GM12864 (cell line): Measurements from ENCODE around the gene SLC16A3.

ENCODE experiments used
- DNase-seq: peaks from one replicate; pipeline ENCODE4 v3.0.0-alpha.2; 2011; ENCODE audit warnings: low read depth
- H3K4me3 ChIP-seq: 2 replicates; pipeline ENCODE4 v1.5.1; 2011; ENCODE audit warnings: mild to moderate bottlenecking, low read depth, low read length, control low read depth
- CTCF ChIP-seq: IDR thresholded peaks from 2 replicates; pipeline ENCODE4 v1.5.1; 2011; ENCODE audit warnings: low read depth, mild to moderate bottlenecking, moderate library complexity, low read length, control low read depth, inconsistent platforms; ENCODE audit errors: missing control alignments

Gene SLC16A3

GRCh38 chr17:82230609-82231311, 1.9 kb downstream of the SLC16A3 start:
- peak; percentile 51 for TF ChIP-seq CTCF
- peak overlapping the region; percentile 94 for H3K4me3 ChIP-seq
- no peak for DNase-seq

- DNase-seq, result no peak
- H3K4me3 ChIP-seq, result peak overlapping the region; percentile 94
- TF ChIP-seq CTCF, result no peak
These were observed 2.4 kb downstream of the SLC16A3 start for GRCh38 chr17:82231312-82231561.

- DNase-seq, result no peak
- peak overlapping the region; percentile 94 for H3K4me3 ChIP-seq
These were observed 2.9 kb downstream of the SLC16A3 start for GRCh38 chr17:82231562-82232321.

GRCh38 chr17:82232322-82232820, 3.5 kb downstream of the SLC16A3 start:
- TF ChIP-seq CTCF, result no peak
- no peak for DNase-seq
- peak overlapping the region; percentile 94 for H3K4me3 ChIP-seq

More at GRCh38 chr17:82231562-82232321, 2.9 kb downstream of the SLC16A3 start:
- TF ChIP-seq CTCF, result no peak

- no peak for TF ChIP-seq CTCF
- peak; percentile 50 for DNase-seq
- H3K4me3 ChIP-seq, result peak overlapping the region; percentile 22
These were observed 4.3 kb downstream of the SLC16A3 start for GRCh38 chr17:82232876-82233785.

GRCh38 chr17:82234211-82235055, 5.6 kb downstream of the SLC16A3 start:
- no peak for TF ChIP-seq CTCF
- DNase-seq, result no peak
- H3K4me3 ChIP-seq, result peak overlapping the region; percentile 26; the same call in 1 of the 2 replicates
